ENCODE results near the gene PCBD2.
"Not testable (repeated sequence)": the region's sequence is repeated elsewhere in the genome, so short reads cannot be mapped to it uniquely, and the experiment has no call there.

The PCBD2 gene

DNA sequence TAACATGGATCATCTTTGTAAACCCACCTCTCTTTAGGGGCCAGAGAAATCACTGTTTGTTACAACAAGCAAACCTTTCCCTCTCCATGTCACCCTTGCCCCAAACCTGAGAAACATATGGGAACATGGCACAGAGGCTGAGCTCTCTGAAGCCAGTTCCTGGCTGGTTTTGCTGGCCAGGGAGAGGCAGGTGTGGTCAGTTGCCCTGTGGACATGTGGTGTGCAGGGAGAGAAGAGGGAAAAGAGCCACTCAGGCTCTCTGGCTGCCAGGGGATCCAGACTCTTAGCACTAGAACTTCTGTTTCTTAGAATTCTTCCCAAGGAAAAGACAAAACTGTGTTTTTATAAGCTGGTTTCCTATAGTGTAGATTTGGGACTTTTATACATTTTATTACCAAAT is 58.2 kb downstream of the PCBD2 start:
- no peak for DNase-seq (ENCODE audit: low read depth)

DNA sequence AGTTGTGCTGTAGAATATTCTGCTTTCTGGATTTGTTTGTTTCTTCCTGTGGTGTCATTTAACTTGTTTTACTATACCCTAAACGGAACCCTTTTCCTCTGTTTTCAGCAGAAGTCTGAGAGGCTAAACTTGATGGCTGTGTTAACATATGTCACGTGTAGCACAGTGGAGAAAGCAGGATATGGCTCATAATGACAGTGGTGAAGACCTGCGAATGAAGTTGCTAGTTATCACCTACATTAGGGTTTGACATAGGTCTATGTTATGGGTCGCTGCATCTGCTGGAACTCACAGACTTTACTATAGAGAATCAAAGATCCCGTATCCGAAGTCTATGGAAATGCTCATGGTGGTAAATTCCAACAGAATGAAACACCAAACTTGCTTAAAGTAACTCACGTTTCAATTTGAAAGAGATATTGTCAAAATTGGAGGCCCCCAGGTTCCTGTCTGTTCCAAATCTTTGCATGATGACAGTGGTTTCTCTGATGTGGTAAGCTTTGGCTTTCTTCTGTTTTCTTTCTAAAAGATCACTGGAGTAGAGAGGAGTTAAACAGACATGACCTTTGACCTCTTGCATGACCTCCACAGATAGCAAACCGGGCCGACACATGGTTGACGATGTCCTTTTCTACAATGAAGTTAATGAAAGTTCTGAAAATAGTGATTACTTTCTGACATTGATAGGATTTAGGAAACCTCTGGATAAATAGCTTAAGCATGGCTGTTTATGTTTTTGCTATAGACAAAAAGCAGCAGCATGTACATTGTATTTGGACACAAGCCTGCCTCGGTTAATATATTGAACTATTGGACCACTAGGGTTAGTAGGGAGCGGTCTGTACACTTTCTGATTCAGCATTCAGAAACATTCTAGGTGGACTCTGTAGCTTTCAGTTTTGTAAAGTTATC is 59.7 kb downstream of the PCBD2 start:
- no peak for DNase-seq (ENCODE audit: low read depth)

DNA sequence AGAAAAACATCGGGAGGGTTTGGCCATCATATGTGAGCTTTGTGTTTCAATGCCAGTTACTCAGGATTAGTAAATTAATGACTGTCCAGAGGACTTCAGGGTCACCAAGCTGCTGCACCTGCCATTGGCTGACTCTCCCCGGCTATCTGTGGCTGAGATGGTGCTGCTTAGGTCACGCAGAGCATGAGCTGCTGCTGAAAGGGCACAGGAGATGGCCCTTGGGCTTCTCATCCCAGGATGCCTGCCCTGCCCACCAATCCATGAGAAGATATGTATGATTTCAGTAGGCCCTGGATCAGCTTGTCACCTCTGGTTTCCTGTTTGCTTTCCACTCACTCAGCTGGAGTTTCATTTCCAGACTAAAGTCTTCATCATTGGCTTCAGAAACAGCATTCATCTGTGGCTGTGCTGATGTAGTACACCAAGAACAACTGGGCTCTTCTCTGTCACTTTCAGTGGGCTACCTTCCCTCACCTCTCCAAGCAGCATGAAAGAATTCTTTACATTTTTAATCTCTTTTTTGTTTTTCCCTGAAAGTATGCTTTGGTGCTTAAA is 60.4 kb downstream of the PCBD2 start:
- DNase-seq (ENCODE audit: low read depth), result no peak

DNA sequence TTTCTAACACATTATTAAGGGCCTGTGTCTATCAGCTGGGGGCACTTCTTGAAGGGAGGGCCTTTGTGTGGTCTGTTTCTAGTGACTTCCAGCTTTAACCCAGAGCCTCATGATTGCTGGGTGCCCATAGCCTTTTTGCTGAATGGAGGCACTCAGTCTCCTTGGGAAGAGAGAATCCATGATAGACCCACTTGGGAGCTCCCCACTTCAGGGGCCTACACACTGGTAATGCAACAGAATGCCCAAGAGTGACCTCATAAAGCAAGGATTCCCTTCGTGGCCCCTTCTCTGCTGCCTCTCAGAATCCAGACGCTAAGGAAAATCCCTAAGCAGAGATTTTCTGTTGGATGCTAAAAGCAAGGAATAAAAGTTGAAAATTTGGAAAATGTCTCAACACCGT is 62.7 kb downstream of the PCBD2 start, which contains the start of gene CATSPER3:
Gene CATSPER3 (plus strand): TSS at position 301 of the 400 bp plus-strand sequence. CDS start 85 bp downstream, at position 386.
- DNase-seq (ENCODE audit: low read depth), result no peak

DNA sequence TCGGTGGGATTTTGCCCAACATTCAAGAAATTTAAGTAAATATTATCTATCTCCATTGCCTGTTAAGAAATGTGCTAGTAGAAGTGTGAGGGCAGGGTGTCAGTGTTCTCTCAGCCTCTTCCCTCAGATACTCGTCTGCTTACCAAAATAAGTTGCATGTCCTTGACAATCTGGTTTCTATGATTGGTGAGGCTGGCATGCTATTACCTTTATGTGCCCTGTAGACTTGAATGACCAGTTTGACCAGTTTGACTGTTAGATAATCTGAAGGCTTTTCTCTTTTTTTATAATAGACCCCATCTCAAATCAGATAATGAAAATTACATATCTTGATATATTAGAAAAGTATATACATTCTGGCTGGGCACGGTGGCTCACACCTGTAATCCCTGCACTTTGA is 63.1 kb downstream of the PCBD2 start:
- no peak for DNase-seq (ENCODE audit: low read depth)

DNA sequence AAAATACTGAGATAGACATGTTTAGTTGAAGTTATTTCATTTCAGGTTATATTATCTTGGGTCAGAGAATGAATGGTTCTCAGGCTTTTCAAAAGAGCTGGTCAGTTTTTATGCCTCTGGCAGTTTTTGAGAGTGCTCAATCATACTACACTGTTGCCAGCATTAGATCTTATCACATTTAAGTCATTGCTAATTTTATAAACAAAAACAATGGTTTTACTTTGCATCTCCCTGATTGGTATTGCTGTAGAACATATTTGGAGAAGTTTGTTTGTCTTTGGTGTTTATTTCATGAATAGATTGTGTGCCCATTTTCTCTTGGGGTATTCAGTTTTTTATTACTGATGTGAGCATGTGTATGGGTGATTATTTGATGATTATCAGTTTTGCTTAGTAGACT is 64.2 kb downstream of the PCBD2 start:
- DNase-seq (ENCODE audit: low read depth), result no peak

DNA sequence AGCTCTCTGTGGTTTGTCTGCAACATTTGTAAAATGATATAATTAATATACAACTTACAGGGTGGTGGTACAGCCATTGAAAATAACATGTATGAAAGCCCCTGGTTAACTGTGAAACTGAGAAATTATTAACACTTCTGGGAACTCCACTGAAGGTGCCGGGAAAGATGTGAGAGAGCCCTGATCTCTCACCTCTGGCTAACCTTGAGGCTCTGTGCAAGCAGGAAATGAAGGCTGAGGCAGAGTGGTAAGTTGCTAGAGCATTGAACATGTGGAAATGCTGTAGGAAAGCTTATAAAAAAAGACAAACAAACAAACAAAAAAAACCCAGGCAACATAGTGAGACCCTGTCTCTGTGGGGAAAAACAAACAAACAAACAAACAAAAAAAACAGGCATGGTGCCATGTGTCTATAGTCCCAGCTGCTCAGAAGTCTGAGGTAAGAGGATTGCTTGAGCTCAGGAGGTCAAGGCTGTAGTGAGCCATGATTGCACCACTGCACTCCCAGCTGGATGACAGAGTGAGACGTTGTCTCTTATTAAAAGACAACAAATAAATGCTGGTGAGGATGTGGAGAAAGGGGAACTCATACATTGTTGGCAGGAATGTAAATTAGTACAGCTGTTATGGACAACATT is 70.3 kb downstream of the PCBD2 start:
- no peak for DNase-seq (ENCODE audit: low read depth)

DNA sequence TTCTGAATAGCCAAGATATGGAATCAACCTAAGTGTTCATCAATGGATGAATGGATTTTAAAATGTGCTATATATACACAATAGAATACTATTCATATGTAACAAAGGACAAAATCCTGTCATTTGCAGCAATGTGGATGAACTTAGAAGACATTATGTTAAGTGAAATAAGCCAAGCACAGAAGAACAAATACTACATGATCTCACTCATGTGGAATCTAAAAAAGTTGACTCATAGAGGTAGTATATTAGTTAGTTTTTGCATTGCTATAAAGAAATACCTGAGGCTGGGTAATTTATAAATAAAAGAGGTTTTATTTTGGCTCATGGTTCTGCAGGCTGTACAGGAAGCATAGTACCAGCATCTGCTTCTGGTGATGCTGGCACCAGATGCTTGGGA is 70.9 kb downstream of the PCBD2 start:
- DNase-seq (ENCODE audit: low read depth), result no peak

DNA sequence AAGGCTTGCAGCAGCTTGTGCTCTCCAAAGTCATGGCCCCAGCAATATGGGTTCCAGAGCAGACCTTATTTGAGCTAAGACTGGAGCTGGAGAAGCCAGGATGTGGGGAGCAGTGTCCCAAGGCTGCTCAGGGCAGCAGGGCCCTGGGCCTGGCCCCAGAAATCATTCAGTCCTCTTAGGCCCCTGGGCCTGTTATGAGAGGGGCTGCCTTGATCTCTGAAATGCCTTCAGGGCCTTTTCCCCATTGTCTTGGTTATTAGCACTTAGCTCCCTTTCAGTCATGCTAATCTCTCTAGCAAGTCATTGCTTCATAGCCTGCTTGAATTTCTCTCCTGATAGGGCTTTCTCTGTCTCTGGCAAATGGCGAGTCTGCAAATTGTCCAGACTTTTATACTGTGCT is 71.9 kb downstream of the PCBD2 start:
- no peak for DNase-seq (ENCODE audit: low read depth)

DNA sequence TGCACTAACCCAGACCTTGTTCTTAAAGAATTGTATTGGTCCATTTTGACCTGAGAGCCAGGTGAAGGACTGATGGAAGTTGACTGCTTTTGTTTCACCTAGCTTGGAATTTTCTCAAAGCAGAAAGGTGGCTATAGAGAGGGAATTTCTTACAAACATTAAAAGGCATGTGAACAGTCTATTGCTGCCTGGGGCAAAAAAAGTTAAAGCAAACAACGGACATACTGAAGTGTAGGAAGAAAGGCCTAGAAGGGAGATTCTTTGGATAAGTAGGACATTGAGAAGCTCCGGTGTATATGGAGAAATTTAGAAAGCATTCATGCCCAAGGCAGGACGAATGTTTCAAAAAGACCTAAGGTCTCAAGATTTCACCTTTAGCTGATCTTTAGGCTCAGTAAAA is 74.5 kb downstream of the PCBD2 start:
- no peak for DNase-seq (ENCODE audit: low read depth)

DNA sequence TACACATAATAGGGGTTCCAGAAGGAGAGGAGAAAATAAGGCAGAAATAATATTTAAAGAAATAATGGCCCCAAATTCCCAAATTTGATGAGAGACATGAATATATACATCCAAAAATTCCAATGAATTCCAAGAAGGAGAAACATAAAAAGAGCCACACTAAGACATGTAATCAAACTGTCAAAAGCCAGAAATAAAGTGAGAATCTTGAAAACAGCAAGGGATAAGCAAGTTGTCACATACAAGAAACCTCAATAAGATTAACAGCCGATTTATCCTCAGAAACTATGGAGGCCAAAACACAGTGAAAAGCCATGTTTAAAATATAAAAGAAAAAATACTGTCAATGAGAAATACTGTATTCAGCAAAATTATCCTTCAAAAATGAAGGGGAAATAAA is 77.3 kb downstream of the PCBD2 start:
- no peak for DNase-seq (ENCODE audit: low read depth)

DNA sequence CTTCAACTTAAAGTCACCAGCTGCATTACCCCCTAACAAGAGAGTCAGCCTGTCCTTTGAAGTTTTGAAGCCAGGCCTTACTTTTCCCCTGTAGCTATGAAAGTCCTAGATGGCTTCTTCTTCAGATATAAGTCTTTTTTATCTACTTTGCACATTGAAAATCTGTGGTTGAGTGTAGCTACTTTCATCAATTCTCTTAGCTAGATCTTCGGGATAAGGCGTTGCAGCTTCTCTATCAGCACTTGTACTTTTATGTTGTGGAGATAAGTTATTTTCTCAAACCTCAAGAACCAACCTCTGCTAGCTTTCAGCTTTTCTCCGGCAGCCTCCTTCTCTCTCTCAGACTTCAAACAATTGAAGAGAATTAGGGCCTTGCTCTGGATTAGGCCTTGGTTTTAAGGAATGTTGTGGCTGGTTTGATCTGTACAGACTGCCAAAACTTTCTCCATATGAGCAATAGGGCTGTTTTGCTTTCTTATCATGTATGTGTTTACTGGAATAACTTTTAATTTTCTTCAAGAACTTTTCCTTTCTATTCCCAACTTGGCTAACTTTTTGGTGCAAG is 84.4 kb downstream of the PCBD2 start:
- no peak for DNase-seq (ENCODE audit: low read depth)

DNA sequence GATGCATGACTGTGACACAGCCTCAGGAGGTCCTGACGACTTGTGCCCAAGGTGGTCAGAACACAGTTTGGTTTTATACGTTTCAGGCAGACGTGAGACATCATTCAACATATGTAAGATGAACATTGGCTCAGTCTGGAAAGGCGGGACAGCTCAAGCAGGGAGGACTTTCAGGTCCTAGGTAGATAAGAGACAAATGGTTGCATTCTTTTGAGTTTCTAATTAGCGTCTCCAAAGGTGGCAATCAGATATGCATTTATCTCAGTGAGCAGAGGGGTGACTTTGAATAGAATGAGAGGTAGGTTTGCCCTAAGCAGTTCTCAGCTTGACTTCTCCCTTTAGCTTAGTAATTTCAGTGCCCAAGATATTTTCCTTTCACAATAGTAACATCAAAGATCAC is 85.3 kb downstream of the PCBD2 start:
- not testable (repeated sequence) for DNase-seq (ENCODE audit: low read depth)

DNA sequence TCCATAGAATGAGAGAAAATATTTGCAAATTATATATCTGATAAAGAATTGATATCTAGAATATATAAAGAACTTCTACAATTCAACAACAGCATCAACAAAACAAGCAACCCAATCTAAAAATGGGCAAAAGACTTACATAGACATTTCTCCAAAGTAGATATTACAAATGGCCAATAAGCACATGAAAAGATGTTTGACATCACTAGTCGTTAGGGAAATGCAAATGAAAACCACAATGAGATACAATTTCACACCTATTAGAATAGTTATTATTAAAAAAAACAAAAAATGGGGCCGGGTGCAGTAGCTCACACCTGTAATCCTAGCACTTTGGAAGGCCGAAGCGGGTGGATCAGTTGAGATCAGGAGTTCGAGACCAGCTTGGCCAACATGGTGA is 87.2 kb downstream of the PCBD2 start:
- no peak for DNase-seq (ENCODE audit: low read depth)

DNA sequence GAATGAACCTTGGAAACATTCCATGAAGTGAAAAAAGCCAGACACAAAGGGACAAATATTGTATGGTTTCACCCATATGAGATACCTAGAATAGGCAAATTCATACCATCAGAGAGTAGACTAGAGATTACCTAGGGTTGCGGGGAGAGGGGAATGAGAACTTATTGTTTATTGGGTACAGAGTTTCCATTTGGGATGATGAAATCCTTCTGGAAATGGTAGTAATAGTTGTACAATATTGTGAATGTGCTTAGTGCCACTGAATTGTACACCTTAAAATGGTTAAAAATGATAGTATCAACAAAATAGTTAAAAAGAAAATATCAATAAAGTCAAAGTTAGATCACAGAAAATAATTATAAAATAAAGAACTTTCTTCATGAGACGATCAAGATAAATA is 88.2 kb downstream of the PCBD2 start:
- DNase-seq (ENCODE audit: low read depth), result no peak

DNA sequence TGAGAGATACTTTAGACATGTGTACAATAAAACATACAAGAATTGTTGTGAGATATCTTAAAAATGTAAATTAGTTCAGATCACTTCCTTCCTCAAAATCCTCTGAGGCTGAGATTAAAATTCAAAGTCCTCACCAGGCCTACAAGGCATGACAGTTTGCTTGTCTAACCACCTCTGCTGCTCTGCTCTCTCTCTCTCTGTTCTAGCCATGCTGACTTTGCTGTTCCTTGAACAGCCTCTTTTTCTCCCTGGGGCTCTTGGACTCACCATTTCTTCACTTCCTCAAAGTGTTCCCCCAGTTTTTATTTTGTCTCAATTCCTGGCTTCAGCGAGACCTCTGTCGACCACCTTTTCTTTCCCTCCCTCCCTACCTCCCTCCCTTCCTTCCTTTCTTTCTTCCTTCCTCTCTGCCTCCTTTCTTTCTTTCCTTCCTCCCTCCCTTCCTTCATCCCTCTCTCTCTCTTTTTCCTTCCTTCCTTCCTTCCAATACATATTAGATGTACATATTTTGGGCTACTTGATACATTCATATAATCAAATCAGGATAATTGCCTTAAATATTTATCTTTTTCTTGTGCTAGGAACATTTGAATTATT is 89.7 kb downstream of the PCBD2 start:
- no peak for DNase-seq (ENCODE audit: low read depth)

DNA sequence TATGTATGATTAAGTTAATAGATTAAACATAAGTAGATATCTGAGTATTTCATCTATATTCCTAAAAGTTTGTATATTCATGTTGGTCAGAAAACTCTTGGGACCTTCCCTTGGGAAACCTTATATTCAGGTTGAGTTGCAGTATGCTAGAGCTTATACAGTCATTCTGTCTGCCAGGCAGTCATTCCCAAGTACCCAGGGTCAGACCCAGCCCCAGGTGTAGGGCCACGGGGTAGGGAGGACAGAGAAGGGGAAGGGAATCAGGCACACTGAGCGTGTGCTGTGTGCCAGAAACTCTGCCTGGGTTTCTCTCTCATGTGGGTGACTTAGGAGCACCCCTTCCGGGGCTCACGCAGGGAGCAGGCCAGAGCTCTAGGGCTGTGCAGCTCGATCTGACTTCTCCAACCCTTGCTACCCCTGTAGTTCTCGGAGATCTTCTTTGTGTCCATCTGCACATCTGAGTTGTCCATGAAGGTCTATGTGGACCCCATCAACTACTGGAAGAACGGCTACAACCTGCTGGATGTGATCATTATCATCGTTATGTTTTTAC is 91.0 kb downstream of the PCBD2 start:
- no peak for DNase-seq (ENCODE audit: low read depth)

DNA sequence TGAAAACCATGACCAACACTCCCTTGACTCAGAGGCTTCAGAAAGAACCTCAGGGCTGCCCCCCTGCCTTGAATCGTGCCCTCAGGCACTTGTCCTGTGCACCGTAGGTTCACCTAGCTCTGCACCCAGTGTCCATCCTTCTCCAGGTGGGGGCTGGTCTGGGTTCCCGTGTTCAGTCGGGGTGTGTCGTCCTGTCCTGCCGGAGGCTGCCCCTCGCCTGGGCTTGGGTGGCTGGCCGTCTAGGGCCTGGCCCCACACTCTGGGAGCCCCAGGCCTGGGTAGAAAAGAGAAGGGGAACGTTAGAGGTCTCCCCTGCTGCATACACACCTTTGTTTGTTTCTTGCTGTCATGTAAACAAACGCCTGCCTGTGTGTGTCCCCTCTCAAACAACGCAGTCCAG is 92.1 kb downstream of the PCBD2 start:
- no peak for DNase-seq (ENCODE audit: low read depth)

DNA sequence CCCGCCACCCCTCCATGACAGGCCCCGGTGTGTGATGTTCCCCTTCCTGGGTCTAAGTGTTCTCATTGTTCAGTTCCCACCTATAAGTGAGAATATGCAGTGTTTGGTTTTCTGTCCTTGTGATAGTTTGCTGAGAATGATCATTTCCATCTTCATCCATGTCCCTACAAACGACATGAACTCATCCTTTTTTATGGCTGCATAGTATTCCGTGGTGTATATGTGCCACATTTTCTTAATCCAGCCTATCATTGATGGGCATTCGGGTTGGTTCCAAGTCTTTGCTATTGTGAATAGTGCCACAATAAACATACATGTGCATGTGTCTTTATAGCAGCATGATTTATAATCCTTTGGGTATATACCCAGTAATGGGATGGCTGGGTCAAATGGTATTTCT is 93.1 kb downstream of the PCBD2 start:
- not testable (repeated sequence) for DNase-seq (ENCODE audit: low read depth)

DNA sequence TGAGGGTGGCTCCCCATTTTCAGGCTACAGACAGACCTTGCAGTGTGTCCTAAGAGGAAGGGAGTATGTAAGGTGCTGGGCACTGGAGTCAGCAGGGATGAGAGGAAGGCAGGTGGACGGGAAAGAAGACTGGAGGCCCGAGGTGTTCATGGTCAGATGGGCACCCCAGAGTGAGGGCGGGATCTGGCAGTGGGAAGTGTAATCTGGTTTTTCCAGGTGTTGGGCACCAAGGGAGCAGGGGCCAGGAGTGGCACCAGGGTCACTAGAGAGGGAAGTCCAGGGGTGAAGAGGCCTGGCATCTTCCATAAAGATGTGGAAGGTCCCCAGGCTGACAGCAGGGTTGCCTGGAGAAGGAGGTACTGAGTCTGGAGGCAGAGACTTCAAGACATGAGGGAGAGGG is 99.4 kb downstream of the PCBD2 start:
- no peak for DNase-seq (ENCODE audit: low read depth)

DNA sequence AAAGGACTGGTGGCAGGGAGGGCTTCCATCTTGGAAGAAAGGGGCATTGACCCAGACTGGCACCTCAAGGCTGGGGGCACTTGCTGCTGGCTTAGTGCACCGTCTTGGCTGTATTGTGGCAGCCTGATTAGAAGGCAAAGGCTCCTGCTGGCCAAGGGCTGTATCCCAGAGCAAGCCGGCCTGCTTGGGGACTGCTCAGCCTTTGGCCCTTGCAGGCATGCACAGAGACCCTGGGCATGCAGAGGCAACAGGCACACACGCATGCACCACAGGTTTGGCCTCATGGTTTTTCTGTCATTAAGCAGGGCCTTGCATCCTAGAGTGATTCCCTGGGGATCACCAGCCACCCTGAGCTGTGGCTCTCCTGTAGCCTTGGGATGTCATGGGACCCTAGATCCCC is 100.1 kb downstream of the PCBD2 start:
- DNase-seq (ENCODE audit: low read depth), result no peak

DNA sequence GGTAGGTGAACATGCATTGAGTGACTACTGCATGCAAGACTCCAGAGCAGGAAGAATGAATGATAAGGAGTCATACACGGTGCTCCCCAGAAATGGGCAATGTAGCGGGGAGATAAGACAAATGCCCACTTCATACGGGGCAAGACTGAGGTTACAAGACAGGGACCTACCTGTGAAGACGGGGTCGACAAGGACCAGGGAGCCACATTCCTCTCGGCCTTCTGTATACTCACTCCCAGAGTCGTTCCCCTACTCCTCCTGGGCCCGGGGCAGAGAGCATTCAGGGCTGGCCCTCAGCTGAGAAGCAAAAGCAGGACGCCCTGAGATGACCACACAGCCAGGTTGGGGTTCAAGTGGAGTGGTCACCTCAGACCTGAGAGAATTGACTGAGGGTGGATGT is 102.4 kb downstream of the PCBD2 start:
- no peak for DNase-seq (ENCODE audit: low read depth)
